Camera-type eye (tissue), 1 donor: ENCODE results near the gene SLC12A4. TPM values are rescaled to one million over a fixed set of nuclear protein-coding genes. Genes with fewer than 3 reads are reported as not detected.

Experiments
- total RNA-seq: library from RNA; depleted of rRNA; stranded (reverse); fragments of >200 nt; gene quantifications from one replicate; pipeline ENCODE4 v1.2.3, GENCODE V29; 2014

SLC12A4 gene
- total RNA-seq = 75.7 TPM

DNA sequence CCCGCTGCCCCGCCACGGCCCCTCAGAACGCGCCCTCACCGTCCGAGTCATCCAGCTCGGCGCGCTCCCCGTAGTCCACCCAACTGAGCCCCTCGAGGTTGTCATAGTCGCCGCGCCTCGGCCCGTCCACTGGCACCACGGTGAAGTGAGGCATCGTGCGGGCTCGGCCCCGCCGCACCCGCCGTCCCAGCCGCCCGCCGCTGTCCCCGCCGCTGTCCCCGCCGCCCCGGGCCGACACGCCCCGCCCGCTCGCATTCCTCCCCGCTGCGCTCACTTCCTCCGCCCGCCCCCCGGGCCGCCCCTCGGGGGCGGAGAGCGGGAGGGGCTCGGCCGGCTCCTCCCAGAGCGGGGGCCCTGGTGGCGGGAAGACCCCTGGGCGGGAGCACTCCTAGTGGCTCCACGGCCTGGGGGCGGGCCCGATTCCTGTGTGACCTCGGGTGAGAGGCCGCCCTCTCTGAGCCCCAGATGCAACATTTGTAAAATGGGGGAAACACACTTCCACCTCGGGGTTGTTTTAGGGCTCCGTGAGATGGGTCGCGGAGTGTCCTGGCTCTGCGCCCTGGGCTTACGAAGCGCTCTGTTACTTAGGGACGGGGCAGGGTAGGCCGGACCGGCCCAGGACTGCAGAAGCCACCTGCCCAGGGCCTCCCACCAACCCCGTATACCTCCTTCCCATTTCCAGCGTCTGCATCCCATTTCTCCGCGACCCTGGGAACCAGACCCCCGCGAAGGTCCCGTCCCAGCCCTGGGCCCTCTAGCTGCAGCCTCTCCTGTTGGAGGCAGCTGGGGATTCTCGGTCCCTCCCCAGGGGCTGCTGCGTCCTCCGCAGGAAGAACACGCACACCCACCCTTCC, at the start of gene SLC12A4:
Gene SLC12A4 (minus strand): TSS at position 238 of the 854 bp plus-strand sequence. CDS start 84 bp downstream, at position 154.

DNA sequence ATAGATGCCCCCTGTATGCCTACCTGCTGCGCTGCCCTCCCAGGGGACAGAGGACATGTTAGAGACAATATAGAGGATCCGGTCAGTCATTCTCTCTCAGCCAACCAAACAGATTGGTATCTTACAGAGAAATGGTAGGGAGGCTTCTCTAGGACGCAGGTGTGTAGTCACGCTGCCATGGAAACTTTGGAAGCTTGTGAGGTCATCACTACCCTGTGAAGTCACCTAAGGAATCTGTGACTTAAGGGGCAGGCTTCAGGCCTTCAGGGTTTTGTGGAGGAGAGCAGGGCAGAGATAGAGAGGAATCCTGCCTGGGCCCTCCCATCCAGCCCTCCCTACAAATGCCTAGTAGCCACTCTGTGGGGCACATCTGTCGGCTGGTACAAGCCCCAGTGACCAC, 47.2 kb upstream of the SLC12A4 start, which contains the start of gene DPEP2NB:
Gene DPEP2NB (minus strand): TSS at position 231 of the 400 bp plus-strand sequence. CDS start 141 bp downstream, at position 90.

DNA sequence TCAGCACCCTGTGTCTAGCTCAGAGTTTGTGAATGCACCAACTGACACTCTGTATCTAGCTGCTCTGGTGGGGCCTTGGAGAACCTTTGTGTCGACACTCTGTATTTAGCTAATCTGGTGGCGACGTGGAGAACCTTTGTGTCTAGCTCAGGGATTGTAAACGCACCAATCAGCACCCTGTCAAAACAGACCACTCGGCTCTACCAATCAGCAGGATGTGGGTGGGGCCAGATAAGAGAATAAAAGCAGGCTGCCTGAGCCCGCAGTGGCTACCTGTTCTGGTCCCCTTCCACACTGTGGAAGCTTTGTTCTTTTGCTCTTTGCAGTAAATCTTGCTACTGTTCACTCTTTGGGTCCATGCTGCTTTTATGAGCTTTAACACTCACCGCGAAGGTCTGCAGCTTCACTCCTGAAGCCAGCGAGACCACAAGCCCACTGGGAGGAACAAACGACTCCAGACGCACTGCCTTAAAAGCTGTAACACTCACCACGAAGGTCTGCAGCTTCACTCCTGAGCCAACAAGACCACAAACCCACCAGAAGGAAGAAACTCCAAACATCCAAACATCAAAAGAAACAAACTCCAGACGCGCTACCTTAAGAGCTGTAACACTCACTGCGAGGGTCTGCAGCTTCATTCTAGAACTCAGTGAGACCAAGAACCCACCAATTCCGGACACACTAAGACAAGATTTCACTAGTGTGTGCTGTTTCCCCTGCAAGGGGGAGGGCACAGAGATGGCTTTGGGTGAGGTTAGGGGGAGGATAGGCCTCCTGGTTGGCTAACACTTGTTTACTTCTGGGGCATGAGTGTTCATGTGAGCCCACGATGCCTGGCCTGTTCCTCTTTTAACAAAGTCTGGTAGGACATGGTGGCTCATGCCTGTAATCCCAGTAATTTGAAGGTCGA, 30.6 kb upstream of the SLC12A4 start, which contains the start of gene DPEP2:
Gene DPEP2 (minus strand): TSS at position 706 of the 910 bp plus-strand sequence. CDS start 6,272 bp downstream, outside the sequence.

GRCh38 chr16:67979955-67980678, 11.7 kb upstream of the SLC12A4 start, which contains the start of gene DPEP3:
Gene DPEP3, minus strand, starts transcription at chr16:67980499. Its CDS starts 119 bp downstream, at chr16:67980380.

DNA sequence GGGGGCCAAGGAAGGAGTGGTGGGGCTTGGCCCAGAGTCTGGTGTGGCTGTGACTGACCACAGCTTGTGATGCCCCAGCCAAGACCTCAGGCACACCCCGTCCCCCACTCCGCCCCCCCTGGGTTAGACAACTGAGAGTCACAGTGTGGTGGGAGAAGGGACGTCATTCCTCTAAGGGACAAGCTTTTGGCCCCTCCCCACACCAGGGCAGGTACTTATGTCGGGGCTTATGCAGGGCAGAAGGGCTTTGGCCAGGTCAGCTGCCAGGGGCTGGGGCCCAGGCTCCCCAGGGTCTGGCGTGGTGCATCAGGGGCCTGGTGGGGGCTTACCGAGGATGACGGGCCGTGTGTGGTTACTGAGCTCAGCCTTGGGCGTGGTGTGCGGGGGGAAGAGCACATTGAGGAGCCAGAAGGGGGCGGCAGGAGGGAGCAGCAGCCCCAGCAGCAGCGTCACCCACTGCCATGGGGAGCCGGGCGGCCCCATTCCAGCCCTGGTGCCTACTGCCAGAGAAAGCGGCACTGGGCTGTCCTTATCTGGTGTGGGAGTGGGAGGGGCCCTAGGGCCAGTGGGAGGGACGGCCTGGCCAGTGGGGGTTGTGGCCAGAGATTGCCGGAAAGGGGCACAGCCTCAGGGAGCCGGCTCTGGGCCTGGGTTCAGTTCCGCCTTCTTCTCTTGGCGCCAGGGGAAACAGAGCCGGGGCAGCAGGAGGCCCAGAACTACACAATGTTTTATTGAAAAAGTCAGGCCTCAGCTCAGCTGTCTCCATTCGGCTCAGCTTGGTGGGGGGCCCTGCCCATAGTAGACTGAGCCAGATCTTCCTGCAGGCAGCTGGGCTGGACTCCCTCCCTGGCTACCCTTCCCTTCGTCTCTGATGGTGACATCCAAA, 24.6 kb downstream of the SLC12A4 start, which contains the start of gene LCAT:
Gene LCAT (minus strand): TSS at position 502 of the 886 bp plus-strand sequence. CDS start 19 bp downstream, at position 483.

GRCh38 chr16:67936124-67936879, 32.1 kb downstream of the SLC12A4 start, which contains the start of gene PSMB10:
Gene PSMB10, minus strand, starts transcription at chr16:67936850. Its CDS starts 101 bp downstream, at chr16:67936749.

DNA sequence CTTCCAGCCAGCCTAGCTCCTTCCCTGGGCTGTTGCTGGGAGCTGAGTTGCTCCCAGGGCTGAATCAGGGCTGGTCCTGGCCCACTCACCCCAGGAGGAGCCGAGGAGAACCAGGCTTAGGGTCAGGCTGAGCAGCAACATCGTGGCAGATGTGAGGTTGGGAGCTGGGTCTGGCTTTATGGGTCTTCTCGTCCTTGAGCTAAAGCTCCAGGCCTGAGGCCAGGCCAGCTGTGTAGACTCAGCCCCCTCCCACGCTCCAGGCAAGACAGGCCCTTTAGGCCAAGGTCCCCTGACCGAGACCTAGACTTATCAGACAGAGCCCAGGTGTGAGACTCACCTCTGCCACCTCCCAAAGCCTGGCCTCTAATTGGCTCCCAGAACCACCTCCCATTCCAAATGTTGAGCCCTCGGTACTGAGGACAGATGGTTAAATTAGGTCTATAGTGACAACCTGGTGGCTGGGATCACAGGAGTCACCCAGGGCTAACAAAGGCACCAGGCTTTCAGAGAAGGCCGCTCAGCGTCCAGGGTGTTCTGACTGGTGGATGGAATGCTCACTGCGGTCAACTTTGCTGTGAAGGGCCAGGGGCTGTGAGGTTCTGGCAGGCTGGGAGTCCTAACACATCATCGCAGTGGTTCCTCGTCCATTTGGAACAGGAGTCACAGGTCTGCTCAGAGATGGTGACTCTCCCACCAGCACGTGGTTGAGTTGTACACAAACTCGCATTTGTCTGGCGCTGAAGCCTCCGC, 36.5 kb downstream of the SLC12A4 start, which contains the start of gene CTRL:
Gene CTRL (minus strand): TSS at position 151 of the 750 bp plus-strand sequence. CDS start 10 bp downstream, at position 141.

Other genes starting within 250 kb of the SLC12A4 start
- gene GFOD2, start 249.3 kb downstream of the SLC12A4 start, total RNA-seq = 26.4 TPM
- 13.3 TPM for gene RANBP10, start 162.1 kb downstream of the SLC12A4 start, total RNA-seq
- 5.2 TPM for gene TSNAXIP1, start 161.7 kb downstream of the SLC12A4 start, total RNA-seq
- gene THAP11, start 126.3 kb downstream of the SLC12A4 start, total RNA-seq = 42.2 TPM
- gene NUTF2, start 121.7 kb downstream of the SLC12A4 start, total RNA-seq = 58.2 TPM
- 46.1 TPM for gene CENPT, start 120.9 kb downstream of the SLC12A4 start, total RNA-seq
- 72.0 TPM for gene EDC4, start 95.6 kb downstream of the SLC12A4 start, total RNA-seq
- 5.0 TPM for gene NRN1L, start 83.8 kb downstream of the SLC12A4 start, total RNA-seq
- 20.0 TPM for gene PSKH1, start 75.4 kb downstream of the SLC12A4 start, total RNA-seq
- gene CTRL, start 36.8 kb downstream of the SLC12A4 start, total RNA-seq = 1.5 TPM
- 10.1 TPM for gene PSMB10, start 31.8 kb downstream of the SLC12A4 start, total RNA-seq
- 30.3 TPM for gene LCAT, start 24.5 kb downstream of the SLC12A4 start, total RNA-seq
- not detected for gene DPEP3, start 11.9 kb upstream of the SLC12A4 start, total RNA-seq
- 1.3 TPM for gene DPEP2, start 30.8 kb upstream of the SLC12A4 start, total RNA-seq
- gene DPEP2NB, start 47.3 kb upstream of the SLC12A4 start, total RNA-seq = not detected
- gene DDX28, start 54.6 kb upstream of the SLC12A4 start, total RNA-seq = 11.8 TPM
- 14.9 TPM for gene DUS2, start 54.6 kb upstream of the SLC12A4 start, total RNA-seq
- gene NFATC3, start 116.7 kb upstream of the SLC12A4 start, total RNA-seq = 44.5 TPM